Measurements from ENCODE around the gene SRSF2. TPM values are rescaled to one million over a fixed set of nuclear protein-coding genes. Genes with fewer than 3 reads are reported as not detected.

Gene SRSF2, protein sequence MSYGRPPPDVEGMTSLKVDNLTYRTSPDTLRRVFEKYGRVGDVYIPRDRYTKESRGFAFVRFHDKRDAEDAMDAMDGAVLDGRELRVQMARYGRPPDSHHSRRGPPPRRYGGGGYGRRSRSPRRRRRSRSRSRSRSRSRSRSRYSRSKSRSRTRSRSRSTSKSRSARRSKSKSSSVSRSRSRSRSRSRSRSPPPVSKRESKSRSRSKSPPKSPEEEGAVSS
- 98.6 and 126 TPM in 2 replicates for total RNA-seq

DNA sequence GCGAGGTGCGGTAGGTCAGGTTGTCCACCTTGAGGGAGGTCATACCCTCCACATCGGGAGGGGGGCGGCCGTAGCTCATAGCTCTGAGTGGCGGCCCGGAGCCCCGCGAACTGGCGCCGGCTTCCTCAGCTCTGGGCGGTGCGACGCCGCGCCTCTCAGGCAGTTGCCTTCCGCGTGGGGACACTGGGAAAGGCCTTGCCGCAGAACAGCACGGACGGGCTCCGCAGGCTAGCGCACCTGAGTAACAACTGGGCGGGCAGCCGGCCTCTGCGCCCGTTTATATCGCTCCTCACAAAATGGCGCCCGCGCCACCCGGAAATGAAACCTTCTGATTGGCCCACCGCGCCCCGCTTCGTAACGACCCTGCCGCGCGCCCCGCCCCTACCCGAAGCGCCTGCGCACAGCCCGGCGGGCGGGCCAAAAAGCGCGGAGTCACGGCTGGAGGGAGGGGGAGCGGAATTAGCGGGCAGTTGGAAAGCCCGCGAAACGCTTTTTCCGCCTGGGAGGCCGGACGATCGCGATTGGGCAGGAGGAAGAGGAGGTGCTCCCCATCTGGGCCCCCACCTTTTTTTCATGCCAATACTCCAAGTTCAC, at the start of gene SRSF2:
TSS of gene SRSF2 (minus strand) at position 250 of the 594 bp plus-strand sequence. CDS start at position 79, 171 bp downstream.

GRCh38 chr17:76737676-76738467, 741 bp upstream of the SRSF2 start, which contains the start of gene MFSD11:
MFSD11 (plus strand) TSS chr17:76738119; CDS start chr17:76738353, 234 bp downstream.

DNA sequence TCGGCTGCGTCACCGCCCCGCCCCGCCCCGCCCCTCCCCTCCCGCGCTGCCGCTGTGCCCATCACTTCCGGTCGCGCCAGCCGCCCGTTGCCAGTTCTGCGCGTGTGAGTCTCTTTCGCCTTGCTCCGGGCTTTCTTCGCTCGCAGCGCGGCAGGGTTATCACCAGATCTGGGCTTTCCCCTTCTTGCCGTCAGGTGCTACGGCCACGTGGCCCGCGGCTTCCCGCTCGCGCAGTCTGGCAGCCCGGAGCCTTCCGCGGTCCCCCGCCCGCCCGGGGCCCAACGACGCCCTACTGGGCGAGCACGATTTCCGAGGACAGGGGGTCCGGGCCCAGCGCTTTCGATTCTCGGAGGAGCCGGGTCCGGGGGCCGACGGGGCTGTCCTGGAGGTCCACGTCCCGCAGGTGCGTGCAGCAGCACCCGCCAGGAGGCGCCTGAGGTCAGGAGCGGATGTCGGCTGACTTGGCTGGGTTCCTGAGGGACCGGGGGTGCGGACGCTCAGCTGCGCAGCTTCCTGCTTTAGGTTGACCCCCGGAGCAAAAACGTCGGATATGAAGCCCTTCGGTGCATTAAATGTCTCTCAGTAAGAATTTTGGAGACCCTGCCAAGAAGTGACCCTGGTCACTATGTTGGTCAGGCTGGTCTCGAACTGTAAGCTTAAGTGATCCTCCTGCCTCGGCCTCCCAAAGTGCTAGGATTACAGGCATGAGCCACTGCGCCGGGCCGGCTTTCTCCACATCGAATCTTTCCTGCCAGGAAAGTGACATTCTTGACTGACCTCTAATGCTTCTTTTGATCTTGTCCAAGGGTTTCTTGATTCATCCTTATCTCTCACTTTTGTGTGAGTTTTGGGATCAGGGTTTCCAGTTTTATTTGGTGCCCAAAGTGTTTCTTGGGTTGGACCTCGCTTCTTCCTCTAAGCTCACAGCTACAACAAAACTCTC, 10.1 kb downstream of the SRSF2 start, which contains the start of gene METTL23:
TSS of gene METTL23 (plus strand) at position 64 of the 943 bp plus-strand sequence. CDS start 2,872 bp downstream, outside the sequence.

DNA sequence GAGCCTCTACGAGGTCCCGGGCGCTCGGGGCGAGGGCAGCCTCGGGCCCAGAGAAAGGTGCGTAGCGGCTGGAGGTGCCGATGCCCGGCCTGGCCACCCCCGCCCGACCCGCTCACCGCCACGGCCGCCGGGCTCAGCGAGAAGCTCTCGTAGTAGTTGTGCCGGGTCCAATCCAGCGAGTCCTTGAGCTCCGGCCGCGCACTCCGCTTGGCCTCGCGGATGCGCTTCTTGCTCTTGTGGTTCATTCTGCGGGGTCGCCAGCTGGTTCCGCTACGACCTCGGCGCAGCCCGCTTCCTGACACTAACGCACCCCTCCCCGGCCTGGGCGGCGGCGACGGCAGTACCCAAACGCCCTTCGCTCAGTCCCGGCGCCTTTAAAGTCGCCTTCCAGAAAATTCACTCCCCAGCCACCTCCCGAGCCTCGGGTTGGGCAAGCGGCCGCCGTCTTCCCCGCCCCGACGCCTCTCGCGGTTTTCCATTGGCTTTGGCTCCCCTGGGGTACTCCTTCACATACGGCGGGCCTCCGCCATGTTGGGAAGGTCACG, 10.8 kb downstream of the SRSF2 start, which contains the start of gene JMJD6:
TSS of gene JMJD6 (minus strand) at position 376 of the 545 bp plus-strand sequence. CDS start at position 245, 131 bp downstream.

DNA sequence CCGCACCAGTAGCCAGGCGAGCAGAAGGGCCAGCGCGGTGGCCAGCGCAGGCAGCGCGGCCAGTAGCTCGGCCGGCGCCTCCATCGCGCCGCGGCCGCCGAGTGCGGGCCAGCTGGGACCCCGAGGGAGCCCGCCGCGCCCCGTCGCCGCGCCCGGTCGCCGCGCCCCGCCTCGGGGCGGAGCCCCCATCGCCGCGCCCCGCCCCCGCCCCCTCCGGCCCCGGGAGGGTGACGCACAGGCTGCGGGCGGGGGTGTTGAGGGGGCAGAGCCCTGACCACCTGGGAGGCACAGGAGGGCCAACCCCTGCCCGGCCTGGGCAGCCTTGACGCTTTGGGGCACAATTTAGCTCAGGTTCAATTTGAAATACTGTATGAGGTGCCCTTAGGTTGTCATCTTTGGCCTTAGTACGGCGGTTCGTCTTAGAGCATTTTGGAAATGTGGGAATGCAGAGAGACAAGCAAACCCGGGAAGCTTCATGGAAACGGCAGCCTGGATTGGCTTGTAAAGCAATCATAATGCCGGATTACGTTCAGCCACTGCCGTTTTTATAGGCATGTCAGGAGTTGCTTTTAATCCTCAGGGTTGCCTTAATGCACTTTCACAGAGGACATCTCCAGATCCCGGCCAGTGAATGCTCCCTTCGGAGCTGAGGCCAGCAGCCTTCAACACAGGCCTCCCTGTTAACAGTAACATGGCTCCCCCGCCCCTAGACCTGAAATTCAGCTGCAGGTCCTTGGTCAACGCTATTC, 26.1 kb downstream of the SRSF2 start, which contains the start of gene MXRA7:
TSS of gene MXRA7 (minus strand) at position 103 of the 749 bp plus-strand sequence. CDS start at position 84, 19 bp downstream.

Small RNA genes within 50 kb of the gene (small RNA-seq; reads per million reads assigned to genes)
- gene AC005837.3 (not detected), gene RF02271 (not detected), gene RNU6-97P (not detected), gene RNY4P36 (not detected)

Other genes starting within 250 kb of the SRSF2 start
- 5.9 and 6.5 TPM in 2 replicates for gene RHBDF2, start 235.9 kb downstream of the SRSF2 start, total RNA-seq
- gene CYGB, start 199.6 kb downstream of the SRSF2 start, total RNA-seq = 10.7 and 12.6 TPM in 2 replicates
- gene PRCD, start 197.3 kb downstream of the SRSF2 start, total RNA-seq = 1.6 and 3.0 TPM in 2 replicates
- 0.78 and 1.4 TPM in 2 replicates for gene ST6GALNAC2, start 151.5 kb downstream of the SRSF2 start, total RNA-seq
- gene ST6GALNAC1, start 93.6 kb downstream of the SRSF2 start, total RNA-seq = not detected in 2 replicates
- gene MXRA7, start 26.4 kb downstream of the SRSF2 start, total RNA-seq = 280 and 305 TPM in 2 replicates
- 13.4 and 13.5 TPM in 2 replicates for gene JMJD6, start 10.7 kb downstream of the SRSF2 start, total RNA-seq
- 18.7 and 20.1 TPM in 2 replicates for gene METTL23, start 10.5 kb downstream of the SRSF2 start, total RNA-seq
- 40.6 and 42.6 TPM in 2 replicates for gene MFSD11, start 788 bp upstream of the SRSF2 start, total RNA-seq
- 0.22 and 0.26 TPM in 2 replicates for gene MGAT5B, start 131.1 kb upstream of the SRSF2 start, total RNA-seq

Data from articular chondrocyte of knee joint (primary cell).